ENCODE measurements around the gene TCL1A. TPM values are rescaled to one million over a fixed set of nuclear protein-coding genes. Genes with fewer than 3 reads are reported as not detected.

TCL1A gene
- total and polyA plus RNA-seq, 9 of the 15 experiments (the other 6 are each of a cell fraction or from before 2014, with no cell fraction given) = 0.10 to 0.11 TPM; not detected in 7

GRCh38 chr14:95712398-95712797 is 1.5 kb downstream of the TCL1A start:
- WGBS (ENCODE audit: insufficient coverage, low coverage, missing lambda C conversion rate) = 3% methylated on average over 6 of the region's 9 CpGs
- no TSS peak for BruUV-seq (replicated peaks)
- Histone ChIP-seq H3K9me3 (replicated peaks; ENCODE audit: control insufficient read depth, insufficient read depth, low read depth, low read length) (no peaks in the 10 kb centered on the region), H3K27ac (ENCODE audit: extremely low read depth, low read depth, low read length) (no peak overlapping the region), H2AFZ (ENCODE audit: low read depth, low read length) (no peak overlapping the region), H3K9ac (ENCODE audit: insufficient read depth in 1 of 2, low read depth in 2 of 2, low read length in 2 of 2) (no peak overlapping the region), H3K36me3 (ENCODE audit: control insufficient read depth, insufficient read depth, low read length) (no peaks in the 10 kb centered on the region), H3K4me3 (no peak overlapping the region), H3K79me2 (ENCODE audit: control insufficient read depth, insufficient read depth, low read length) (no peaks in the 10 kb centered on the region), H4K20me1 (replicated peaks; ENCODE audit: control insufficient read depth, insufficient read depth, low read length) (no peaks in the 10 kb centered on the region), H3K27me3 (ENCODE audit: control insufficient read depth in 2 of 2, insufficient read depth in 2 of 2, low read length in 2 of 2) (peaks cover 0 to 31% of the 10 kb centered on the region in 2 experiments; a peak in 2 of 5 replicates), H3K9me1 (ENCODE audit: control insufficient read depth, insufficient read depth, low read length) (no peaks in the 10 kb centered on the region), H3K4me1 (replicated peaks in 1 of 2; ENCODE audit: control insufficient read depth in 2 of 2, insufficient read depth in 2 of 2, low read length in 2 of 2) (peaks cover 0 to 8% of the 10 kb centered on the region in 2 experiments; a peak in 2 of 5 replicates), H3K4me2 (ENCODE audit: insufficient read depth, low read length) (no peak overlapping the region)
- in situ Hi-C loops (cut with MboI) (no loop called here), intact Hi-C loops (cut with micrococcal nuclease) (no loop called here)
- FAIRE-seq = no peak
- DNase-seq (ENCODE audit: extremely low read depth in 1 of 4, low spot score in 3 of 4) = no peak
- ChIA-PET POLR2A (no interaction called here), CTCF (ENCODE audit: low intra/inter-chr PET ratio) (interaction anchor here (0.7 kb wide), 1 partner anchor 339 kb away, joined by 3 read pairs; no protein-coding TSS in a partner anchor)
- TF ChIP-seq TOE1 (IDR thresholded peaks at IDR 0.05; ENCODE audit: borderline replicate concordance) (no peak), TOE1 (CRISPR knock-in tag; IDR thresholded peaks at IDR 0.05; ENCODE audit: borderline replicate concordance, low read depth) (no peak), RBM14 (IDR thresholded peaks at IDR 0.05; ENCODE audit: borderline replicate concordance, insufficient read depth, low read depth, low read length) (no peak), NFIX (CRISPR knock-in tag; IDR thresholded peaks at IDR 0.05; ENCODE audit: low read depth) (no peak), ETS1 (conservative IDR thresholded peaks at IDR 0.05; ENCODE audit: control insufficient read depth, low read depth, low read length) (no peak), ZNF324 (CRISPR knock-in tag; IDR thresholded peaks at IDR 0.05) (no peak), ZNF263 (CRISPR knock-in tag; IDR thresholded peaks at IDR 0.05; ENCODE audit: borderline replicate concordance) (no peak), CBFB (CRISPR knock-in tag; IDR thresholded peaks at IDR 0.05) (no peak), MAFF (IDR thresholded peaks at IDR 0.05; ENCODE audit: low read length) (no peak), KLF13 (tag; IDR thresholded peaks at IDR 0.05; ENCODE audit: borderline replicate concordance, low read depth) (no peak), PURB (CRISPR knock-in tag; IDR thresholded peaks at IDR 0.05; ENCODE audit: low read depth) (no peak), BRF2 (IDR thresholded peaks at IDR 0.05; ENCODE audit: borderline replicate concordance, insufficient read depth, insufficient read length) (no peak), ILF3 (IDR thresholded peaks at IDR 0.05; ENCODE audit: borderline replicate concordance) (no peak), CBFA2T2 (conservative IDR thresholded peaks at IDR 0.05) (no peak), PTRF (tag; IDR thresholded peaks at IDR 0.05) (no peak)
- no peak for ATAC-seq
